ENCODE results near the gene OR2W3.

OR2W3 gene

DNA sequence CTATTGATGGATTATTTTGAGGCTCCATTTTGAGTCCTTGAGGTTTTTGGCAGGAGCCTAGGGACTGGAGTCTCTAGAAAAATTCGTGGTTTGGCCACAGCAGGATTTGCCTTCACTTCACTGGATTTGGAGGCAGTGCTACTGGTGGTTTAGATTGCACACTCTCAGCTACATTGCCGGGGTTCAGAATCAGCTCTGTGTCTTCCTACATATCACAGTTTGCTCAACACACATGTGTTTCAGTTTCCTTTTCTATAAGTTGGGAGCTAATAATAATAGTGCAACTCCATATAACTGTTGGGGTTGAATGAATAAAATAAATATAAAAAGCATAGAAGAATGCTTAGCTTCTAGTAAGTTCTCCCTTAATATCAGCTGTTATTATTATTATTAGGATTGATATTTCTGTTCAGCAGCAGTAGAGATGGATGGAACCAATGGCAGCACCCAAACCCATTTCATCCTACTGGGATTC is at the start of gene OR2W3:
TSS of gene OR2W3 (plus strand) at position 425 of the 475 bp plus-strand sequence. CDS start at position 425, 0 bp downstream.
- DNase-seq (ENCODE audit: low spot score), result no peak

DNA sequence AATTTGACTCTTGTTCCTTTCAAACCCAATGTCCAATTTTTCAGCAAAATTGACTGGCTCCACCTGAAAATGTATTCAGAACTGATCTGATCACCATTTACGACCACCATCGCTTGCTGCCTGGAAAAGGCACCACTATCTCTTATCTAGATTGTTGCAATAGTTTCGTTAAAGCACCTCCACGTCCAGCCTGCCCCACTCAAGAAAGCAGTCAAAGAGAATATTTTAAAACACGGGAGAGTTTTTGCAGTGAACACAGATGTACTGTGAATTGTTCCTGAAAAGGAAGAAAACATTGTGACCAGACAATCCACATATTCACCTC is 49.7 kb upstream of the OR2W3 start:
- no peak for DNase-seq (ENCODE audit: low spot score)

DNA sequence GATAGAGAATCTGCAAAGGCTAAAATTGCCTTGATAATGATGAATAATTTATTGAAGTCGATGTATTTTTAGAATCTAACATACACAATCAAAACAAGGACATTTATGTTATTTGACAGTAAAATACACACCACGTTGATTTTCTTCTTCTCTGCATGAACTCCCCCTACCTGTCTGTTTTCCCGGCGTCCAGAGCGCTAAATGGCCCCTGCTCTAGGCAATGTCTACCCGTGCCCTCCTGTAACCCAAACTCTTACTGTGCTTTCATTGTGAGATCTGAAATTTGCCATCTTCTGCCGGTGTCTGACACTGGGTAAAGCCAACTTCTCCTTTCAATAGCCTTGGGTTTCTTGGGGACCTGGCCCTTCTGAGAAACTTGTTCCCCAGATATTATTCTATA is 47.0 kb upstream of the OR2W3 start:
- no peak for DNase-seq (ENCODE audit: low spot score)

DNA sequence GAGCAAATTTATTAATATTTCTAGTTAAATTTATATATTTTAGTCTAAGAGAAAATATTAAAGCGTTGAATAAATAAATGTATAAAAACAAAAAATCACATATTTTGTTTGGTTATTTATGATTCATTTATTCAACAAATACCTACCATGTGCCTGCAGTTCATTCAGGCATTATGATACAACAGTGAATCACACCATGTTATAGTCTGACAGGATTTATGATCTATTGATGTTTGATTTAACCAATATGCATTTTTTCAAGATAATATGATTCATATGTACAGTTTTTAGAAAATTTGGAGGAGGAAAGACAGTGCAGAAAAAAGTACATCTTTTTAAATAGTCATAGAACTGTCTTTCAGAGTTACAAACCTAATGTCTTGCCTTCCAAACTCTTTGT is 45.8 kb upstream of the OR2W3 start:
- no peak for DNase-seq (ENCODE audit: low spot score)

DNA sequence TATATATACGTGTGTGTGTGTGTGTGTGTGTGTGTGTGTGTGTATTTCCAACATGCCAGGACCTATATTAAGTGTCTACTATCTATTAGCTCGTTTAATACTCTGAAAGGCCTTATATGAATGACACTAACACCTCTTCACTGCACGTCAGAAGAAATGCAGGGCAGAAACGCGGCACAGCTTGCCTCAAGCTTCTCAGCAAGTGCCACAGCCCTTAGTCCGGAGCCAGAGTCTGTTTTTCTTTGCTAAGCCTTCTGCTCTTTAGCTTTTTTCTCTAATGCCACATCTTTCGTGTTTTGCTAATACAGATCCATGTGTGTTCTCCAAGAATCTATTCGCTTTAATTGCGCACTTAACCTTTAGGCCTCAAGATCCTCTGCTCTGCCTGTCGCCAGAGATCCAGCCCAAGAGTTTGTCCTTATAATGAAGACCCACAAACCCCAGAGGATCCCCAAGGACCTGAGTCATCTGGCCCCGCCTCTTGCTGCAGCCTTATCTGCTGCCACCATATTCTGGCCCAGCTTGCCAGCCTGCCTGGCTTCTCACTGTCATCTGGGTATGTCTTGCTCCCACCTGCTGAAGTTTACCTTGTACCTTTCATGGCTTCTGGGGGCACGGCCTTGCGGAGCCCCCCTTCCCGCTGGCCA is 40.4 kb upstream of the OR2W3 start:
- DNase-seq (ENCODE audit: low spot score), result no peak

DNA sequence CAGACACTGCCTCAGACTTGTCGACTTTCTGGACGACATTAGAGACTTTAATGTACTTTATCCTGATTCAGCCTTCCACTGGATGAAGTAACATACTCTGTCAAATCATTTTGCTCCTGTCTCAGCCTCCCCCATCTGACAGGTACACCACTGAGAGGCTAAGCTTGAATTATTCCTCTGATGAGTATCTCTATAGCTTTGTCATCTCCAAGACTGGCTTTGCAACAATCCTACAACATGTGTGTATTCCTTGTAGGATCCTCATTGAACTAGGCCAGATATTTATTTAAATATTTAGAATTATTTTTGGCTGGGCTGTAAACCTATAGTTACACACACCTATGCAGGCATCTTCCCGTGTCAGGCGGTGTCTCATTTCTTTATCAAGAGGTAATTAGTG is 39.5 kb upstream of the OR2W3 start:
- no peak for DNase-seq (ENCODE audit: low spot score)

DNA sequence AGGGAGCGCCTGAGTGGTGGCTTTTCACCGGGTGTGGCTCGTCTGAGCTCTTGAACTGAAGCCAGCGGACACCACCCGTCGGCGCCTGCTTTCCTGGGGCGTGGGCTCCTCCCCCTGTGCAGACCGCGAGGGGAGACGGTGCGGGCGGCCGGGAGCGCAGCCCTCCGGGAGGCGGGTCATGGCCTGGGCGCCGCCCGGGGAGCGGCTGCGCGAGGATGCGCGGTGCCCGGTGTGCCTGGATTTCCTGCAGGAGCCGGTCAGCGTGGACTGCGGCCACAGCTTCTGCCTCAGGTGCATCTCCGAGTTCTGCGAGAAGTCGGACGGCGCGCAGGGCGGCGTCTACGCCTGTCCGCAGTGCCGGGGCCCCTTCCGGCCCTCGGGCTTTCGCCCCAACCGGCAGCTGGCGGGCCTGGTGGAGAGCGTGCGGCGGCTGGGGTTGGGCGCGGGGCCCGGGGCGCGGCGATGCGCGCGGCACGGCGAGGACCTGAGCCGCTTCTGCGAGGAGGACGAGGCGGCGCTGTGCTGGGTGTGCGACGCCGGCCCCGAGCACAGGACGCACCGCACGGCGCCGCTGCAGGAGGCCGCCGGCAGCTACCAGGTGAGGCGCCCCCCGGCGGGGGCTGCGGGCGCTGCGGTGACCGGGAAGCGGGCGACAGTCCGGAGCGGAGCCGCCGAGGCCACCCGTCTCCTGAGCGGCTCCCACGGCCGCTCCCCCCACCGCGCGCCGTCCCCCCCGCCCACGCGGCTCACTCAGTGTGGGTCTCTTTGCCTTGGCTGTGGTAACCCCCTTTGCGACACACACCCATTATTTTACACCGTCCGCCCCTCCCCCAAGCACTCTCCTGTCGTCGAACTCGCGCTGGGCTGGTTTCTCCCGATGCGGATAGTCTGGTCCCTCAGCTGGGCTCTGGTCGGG is 38.1 kb upstream of the OR2W3 start, which contains the start of gene TRIM58:
TSS of gene TRIM58 (plus strand) at position 119 of the 916 bp plus-strand sequence. CDS start at position 179, 60 bp downstream.
- no peak for DNase-seq (ENCODE audit: low spot score)

DNA sequence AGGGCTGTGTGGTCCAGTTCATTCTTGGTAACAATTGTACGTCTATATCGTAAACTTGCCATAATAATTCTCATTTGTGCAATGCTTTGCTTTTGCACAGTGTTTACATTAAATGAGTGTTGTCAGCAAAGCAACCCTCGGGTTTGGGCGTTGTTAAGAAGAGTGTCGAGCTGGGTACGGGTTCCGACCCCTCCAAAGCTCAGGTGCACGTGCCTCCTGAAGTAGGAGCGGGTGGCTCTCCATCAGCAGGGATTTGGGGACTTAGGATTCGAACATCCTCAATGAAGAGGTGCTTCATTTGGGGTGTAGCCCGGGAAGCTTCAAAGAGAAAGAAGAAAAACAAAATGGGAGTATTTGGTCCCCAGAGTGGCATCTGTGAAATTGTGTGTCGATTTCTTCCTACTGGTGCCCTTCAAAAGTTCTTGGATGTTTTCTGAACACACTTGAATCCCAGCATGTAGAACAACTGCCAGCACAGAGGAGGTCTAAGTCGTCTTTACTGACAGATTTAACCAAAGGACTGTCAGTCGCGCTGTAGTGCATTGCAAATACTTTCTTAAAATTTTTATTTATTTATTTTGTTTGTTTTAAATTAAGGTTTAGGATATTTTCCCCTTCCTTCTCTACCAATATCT is 37.3 kb upstream of the OR2W3 start:
- no peak for DNase-seq (ENCODE audit: low spot score)

DNA sequence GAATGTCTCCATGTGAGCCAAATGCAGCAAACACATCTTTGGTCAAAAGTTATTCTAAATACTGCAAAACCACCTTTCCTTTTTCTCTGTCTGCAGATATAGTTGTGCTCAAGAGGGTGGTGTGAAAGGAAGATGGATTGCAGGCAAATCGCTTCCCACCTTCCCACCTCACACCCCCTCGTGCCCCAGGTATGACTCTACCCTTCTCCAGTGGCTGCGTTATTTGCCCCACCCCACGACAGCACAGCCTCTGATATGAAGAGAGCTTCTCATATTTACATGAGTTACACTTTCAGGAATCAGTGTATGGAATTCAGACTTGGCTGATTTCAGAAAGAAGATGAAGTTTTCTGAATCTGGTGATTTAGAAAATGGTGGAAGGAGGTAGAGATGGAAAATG is 32.6 kb upstream of the OR2W3 start:
- no peak for DNase-seq (ENCODE audit: low spot score)

DNA sequence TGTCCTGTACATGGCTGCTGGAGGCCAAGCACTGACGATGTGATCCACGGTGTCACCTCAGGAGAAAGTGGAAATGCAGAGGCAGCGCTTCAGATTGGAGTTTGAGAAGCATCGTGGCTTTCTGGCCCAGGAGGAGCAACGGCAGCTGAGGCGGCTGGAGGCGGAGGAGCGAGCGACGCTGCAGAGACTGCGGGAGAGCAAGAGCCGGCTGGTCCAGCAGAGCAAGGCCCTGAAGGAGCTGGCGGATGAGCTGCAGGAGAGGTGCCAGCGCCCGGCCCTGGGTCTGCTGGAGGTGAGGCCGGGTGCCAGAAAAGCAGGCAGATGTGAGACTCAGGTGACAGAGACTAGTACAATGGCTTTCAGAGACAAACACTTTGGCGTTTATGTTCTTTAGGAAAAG is 30.7 kb upstream of the OR2W3 start:
- DNase-seq (ENCODE audit: low spot score), result no peak

DNA sequence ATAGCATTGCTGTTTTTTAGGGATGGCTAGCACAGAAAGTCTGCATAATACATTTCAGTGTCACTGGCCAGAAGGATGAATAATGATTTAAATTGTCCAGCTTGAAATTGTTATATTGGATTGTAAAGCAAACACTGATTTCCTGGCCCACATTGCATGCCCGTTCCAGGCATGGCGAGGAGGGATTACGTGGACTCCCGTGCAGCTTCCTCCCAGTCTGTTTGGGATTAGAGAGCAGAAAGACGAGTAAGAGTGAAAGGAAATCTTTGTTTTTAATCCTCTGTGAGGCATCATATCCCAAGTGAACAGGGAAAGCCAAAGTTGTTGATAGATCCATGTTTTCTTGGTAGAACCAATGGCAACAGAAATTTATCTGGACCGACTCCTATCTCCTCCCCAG is 30.0 kb upstream of the OR2W3 start:
- DNase-seq (ENCODE audit: low spot score), result no peak

DNA sequence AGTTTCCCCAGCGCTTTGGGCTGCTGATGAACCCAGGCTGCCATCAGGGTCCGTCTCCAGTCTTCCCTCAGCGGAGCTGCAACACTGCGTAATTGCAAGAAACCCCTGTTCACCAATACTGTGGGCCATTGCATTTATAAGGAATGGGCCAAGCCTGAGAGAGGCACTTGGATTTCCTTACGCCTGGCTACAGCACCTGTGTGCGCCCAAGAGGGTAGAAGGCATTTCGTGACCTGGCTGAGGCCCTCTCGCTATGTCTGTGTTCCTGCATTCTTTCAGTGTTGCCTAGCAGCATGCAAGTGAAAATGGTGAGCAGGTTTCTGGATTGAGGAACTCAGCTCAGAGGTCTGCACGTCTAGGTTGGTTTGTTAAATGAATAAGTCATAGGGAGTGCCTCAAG is 12.0 kb upstream of the OR2W3 start:
- no peak for DNase-seq (ENCODE audit: low spot score)

DNA sequence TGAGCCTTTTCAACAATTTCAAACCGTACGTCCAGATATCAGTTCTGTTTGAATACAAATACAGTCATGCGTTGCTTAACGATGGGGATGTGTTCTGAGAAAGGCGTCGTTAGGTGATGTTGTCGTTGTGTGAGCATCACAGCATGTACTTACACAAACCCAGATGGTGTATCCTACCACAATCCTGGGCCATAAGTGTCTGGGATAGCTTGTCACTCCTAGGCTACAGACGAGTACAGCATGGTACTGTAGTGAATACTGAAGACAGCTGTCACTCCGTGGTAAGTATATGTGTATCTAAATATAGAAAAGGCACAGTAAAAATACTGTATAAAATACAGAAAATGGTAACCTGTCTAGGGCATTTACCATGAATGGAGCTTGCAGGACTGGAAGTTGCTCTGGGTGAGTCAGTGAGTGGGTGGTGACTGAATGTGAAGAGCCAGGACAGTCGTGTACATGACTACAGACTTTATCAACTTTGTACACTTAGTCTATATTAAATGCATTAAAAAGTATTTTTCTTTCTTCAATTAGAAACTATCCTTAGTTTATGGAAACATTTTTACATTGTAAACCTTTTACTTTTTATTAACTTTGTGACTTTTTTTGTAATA is 10.5 kb upstream of the OR2W3 start:
- DNase-seq (ENCODE audit: low spot score), result no peak

DNA sequence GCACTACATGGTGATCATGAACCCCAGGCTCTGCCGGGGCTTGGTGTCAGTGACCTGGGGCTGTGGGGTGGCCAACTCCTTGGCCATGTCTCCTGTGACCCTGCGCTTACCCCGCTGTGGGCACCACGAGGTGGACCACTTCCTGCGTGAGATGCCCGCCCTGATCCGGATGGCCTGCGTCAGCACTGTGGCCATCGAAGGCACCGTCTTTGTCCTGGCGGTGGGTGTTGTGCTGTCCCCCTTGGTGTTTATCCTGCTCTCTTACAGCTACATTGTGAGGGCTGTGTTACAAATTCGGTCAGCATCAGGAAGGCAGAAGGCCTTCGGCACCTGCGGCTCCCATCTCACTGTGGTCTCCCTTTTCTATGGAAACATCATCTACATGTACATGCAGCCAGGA is 589 bp downstream of the OR2W3 start:
- DNase-seq (ENCODE audit: low spot score), result no peak

DNA sequence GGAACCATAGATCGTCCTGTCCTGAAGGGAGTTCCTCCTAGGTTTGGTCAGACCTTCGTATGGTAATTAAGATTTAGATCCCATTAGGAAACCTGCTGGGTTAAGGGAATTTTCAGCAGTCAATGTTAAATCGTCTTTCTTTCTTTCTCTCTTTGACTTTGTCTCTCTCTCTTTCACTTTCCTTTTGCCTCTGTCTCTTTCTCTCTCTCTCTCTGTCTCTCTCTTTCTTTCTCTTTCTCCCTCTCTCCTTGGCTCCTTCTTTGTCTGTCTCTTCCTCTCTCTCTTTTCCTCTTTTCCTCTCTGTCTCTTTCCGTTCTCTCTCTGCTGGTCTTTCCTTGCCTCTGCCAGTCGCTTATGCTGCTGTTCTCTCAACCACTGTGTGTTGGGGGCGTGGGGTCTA is 8.7 kb downstream of the OR2W3 start:
- DNase-seq (ENCODE audit: low spot score), result no peak

DNA sequence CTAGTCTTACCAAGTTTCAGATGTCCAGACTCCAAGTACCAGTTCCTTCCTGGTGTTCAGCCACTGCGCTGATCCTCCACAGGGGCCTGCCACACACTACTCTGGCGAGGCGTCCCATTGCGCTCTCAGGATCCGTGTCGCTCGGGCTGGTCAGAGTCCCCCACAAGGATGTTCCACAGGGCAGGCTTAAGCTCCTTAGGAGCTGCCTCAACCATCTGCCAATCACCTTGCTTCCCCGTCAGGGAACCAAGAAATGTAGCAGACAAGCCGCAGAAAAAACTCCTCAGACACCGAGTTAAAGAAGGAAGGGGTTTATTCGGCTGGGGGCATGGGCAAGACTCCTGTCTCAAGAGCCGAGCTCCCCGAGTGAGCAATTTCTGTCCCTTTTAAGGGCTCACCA is 9.8 kb downstream of the OR2W3 start:
- DNase-seq (ENCODE audit: low spot score), result no peak

DNA sequence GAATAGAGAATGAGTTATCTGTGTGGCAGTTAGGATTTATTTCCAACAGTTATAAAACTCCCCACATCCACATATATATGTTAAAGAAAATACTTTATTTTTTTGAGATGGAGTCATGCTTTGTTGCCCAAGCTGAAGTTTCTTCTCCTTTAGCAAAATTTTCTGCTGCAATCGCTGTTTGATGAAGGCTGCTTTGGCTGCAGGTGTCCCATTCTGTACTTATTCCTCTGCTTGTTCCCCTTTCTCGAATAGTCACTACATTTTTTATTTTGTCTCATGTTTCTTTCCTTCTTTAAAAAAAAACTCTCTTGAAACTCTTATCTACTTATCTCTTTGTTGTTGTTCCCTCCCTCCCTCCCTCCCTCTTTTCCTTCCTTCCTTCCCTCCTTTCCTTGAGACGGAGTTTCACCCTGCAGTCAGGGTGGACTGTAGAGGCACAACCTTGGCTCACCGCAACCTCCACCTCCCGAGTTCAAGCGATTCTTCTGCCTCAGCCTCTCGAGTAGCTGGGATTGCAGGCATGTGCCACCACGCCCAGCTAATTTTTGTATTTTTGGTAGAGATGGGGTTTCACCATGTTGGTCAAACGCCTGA is 10.6 kb downstream of the OR2W3 start:
- no peak for DNase-seq (ENCODE audit: low spot score)

DNA sequence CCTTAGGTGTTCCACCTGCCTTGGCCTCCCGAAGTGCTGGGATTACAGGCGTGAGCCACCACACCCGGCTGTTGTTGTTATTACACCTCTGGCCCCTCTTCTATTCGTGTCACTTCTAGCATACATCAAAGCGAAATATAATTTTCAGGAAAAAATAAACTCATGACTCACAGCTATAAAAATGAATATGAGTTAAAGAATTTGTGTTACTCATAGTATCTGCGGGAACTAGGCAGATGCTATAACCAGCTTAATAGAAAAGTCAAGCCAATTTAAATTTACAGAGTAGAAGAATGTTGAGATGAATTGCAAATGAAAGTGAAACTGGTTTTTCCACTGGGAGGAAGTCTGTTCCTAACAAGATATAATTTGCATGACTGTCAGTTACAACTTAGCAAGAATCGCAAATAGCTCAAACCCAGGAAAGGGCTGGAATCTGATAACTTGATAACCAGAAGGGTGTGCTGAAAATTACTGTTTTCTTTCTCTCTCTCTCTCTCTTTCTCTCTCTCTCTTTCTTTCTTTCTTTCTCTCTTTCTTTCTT is 11.2 kb downstream of the OR2W3 start:
- DNase-seq (ENCODE audit: low spot score), result no peak

DNA sequence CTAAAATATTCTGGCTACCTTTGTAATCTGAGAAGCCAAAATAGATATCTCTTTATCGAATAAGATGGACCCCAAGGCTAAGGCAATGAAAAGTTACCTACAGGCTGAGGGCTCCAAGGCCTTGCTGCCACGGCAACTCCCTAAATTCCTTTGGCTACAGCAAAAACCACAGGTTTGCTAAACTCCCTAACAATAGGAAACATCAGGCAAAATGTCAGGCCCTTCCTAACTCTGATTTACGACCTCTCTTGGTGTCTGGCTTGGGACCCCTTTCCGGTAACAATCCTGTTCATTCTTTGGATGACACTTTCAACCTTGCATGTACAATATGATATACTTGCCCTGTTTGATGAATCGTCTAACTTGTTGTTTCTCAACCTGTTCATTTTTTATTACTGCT is 13.4 kb downstream of the OR2W3 start:
- DNase-seq (ENCODE audit: low spot score), result no peak

DNA sequence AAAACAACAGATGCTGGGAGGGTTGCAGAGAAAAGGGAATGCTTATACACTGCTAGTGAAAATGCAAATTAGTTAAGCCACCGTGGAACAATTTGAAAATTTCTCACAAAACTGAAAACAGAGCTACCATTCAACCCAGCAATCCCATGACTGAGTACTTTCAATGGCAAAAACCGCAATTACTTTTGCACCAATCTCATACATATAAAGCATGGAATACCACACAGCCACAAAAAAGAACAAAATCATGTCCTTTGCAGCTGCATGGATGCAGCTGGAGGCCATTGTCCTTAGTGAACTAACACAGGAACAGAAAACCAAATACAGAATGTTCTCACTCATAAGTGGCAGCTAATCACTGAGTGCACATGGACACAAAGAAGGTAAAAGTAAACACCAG is 18.4 kb downstream of the OR2W3 start:
- DNase-seq (ENCODE audit: low spot score), result no peak

DNA sequence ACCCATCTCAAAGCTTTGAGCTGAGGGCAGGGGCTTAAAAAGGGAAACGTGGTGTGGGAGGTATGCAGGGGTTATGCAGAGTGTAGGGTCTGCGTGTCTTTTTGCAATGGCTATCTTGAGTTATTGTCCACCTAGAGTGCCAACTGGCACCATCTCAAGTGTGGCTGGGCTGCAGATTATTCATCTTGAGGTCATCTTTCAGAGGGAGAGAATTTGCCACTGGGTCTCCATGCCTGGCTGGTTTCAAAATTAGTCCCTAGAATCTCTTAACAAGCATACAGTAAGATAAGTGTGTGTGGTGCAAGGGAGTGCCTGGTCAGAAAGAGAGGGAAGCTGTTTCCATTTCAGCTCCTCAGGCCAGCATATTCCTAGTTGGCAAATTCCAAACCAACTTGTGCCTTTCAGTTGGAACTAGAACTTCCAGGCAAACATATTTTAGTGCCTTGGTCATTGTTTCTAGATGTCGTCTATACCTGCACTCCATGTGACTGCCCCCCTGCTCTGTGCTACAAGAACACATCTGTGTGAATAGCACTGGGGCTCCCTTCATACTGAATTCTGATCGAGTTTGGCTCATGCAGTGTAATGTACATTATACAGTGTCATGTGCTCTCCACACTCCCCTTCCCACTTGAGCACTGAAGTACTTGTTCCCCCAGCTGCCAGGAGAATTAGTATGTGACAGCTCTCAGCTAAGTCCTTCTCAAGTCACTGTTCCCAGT is 19.7 kb downstream of the OR2W3 start:
- DNase-seq (ENCODE audit: low spot score), result no peak

All from cerebellar cortex (tissue), 1 donor.